ENCODE measurements around the gene ACOT11. TPM values are rescaled to one million over a fixed set of nuclear protein-coding genes. Genes with fewer than 3 reads are reported as not detected.

Gene ACOT11
- 5.1 and 6.1 TPM in 2 replicates for total RNA-seq

DNA sequence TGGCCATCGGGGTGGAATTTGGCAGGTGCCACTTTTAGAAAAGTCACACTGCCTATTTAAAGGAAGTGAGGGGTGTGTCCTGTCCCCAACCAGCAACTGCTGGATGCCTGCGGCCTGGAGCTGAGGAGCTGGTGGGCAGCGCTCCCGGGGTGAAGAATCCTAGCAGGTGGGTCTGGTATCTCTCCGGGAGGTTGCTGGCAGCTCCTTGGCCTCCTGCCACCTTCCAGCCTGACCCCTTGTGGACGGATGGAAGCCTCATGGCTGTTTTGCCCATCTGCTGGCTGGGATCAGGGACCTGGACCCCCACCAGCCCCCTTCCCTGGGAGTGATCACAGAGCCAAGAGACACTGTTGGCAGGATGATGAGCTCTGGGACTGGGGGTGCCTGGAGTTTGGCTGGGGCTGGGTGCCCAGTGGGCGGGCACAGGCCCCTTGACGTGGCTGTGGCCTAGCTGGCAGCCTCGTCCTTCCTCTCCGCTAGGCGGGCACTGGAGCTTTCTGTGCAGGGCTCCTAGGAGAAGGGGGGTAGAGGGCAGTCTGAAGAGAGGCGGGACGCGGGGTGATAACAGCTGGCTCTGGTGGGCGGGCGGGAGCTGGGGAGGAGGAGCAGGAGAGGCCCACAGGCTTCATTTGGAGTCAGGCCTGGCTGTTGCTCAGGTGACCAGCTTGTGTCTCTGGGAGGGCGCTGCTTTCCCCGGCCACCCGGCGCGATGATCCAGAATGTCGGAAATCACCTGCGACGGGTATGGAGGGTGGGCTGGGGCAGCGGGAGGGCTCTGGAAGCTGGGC, at the start of gene ACOT11:
Gene ACOT11, plus strand, starts transcription at position 628 of the 788 bp plus-strand sequence. Its CDS starts 82 bp downstream, at position 710.

DNA sequence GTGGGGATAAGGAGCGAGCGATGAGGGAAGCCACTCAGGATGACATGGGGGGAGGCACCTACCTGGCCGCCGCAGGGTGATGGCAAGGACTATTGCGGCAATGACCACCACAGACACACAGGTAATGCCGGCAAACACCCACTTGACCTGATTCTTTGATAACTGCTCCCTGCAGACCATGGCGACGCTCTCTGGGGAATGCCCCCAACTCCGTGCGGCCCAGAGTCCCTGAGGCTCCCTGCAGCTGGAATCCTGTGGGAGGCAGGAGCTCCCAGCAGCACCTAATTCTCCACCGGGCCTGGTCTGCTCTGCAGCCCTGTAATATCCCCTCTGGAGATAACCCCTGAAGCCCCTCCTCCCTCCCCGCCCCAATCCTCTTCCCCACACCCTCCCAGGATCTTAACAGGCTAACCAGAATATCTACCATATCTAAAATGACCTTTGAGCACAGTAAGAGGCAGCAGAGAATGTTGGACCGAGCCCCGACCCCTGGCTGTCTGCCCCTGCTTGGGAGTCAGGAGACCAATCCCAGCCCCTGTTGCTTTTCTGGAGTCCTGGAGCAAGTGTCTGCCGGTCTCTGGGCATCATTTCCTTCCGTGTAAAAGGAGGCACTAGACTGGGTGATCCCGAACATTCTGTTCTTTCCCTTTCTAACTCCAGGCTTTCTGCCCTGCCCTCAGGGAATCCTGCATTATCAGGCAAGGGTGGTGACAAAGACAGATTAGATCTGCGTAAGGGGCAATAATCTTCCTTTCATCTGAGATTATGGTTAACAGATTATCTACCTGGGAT, 75.4 kb downstream of the ACOT11 start, which contains the start of gene FAM151A:
Gene FAM151A, minus strand, starts transcription at position 310 of the 792 bp plus-strand sequence. Its CDS starts 130 bp downstream, at position 180.

GRCh38 chr1:54640863-54641836, 93.1 kb downstream of the ACOT11 start, which contains the start of gene MROH7:
Gene MROH7, plus strand, starts transcription at chr1:54641786. Its CDS starts 11,141 bp downstream, at chr1:54652927.

Small RNAs within 50 kb of the gene (small RNA-seq; reads per million reads assigned to genes)
- gene AC099796.2: not detected

Other genes with a start within 250 kb of the ACOT11 start
- gene SSBP3, start 141.8 kb upstream of the ACOT11 start, total RNA-seq: 7.8 and 9.4 TPM in 2 replicates
- not detected in 2 replicates for gene FAM151A, start 75.3 kb downstream of the ACOT11 start, total RNA-seq
- 1.1 and 1.2 TPM in 2 replicates for gene MROH7, start 93.6 kb downstream of the ACOT11 start, total RNA-seq
- 16.2 and 16.5 TPM in 2 replicates for gene TTC4, start 167.6 kb downstream of the ACOT11 start, total RNA-seq
- 5.5 and 9.5 TPM in 2 replicates for gene PARS2, start 216.3 kb downstream of the ACOT11 start, total RNA-seq